ENCODE measurements around the gene TGM6.
A peak's percentile ranks its signal among the peaks of the same experiment; 100 is the strongest.

TGM6 gene

DNA sequence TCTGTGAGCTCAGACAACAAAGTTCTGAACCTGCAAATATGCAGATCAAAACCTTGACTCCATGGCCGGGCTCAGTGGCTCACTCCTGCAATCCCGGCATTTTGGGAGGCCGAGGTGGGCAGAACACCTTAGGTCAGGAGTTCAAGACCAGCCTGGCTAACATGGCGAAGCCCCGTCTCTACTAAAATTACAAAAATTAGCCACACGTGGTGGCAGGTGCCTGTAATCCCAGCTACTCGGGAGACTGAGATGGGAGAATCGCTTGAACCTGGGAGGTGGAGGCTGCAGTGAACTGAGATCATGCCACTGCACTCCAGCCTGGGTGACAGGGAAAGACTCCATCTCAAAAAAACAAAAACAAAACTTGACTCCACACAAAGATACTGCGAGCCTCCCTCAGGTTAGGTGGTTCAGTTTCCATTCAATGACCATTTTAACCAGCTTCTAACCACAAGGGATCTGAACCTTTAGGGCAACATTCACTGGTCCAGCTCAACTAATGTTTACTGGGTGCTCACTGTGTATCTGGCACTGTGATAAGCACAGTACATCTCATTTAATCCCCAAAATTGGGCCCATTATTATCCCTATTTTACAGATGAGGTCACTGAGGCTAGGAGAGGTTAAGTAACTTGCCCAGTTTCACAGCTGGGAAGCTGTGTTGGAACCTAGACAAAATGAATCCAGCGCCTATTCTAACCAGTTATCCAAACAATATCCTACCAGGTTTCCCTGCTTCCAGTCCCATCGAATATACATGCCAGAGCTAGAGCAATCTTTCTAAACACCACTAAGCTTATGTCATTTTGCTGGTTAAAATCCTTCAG is 88.1 kb downstream of the TGM6 start:
- H3K27ac ChIP-seq: peak overlapping the region in 1 of 2 donors; percentile 90
- DNase-seq (ENCODE audit: low spot score): no peak
- H3K4me3 ChIP-seq: peak overlapping the region; percentile 77
- TF ChIP-seq, protein P1, sequence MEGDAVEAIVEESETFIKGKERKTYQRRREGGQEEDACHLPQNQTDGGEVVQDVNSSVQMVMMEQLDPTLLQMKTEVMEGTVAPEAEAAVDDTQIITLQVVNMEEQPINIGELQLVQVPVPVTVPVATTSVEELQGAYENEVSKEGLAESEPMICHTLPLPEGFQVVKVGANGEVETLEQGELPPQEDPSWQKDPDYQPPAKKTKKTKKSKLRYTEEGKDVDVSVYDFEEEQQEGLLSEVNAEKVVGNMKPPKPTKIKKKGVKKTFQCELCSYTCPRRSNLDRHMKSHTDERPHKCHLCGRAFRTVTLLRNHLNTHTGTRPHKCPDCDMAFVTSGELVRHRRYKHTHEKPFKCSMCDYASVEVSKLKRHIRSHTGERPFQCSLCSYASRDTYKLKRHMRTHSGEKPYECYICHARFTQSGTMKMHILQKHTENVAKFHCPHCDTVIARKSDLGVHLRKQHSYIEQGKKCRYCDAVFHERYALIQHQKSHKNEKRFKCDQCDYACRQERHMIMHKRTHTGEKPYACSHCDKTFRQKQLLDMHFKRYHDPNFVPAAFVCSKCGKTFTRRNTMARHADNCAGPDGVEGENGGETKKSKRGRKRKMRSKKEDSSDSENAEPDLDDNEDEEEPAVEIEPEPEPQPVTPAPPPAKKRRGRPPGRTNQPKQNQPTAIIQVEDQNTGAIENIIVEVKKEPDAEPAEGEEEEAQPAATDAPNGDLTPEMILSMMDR (IDR thresholded peaks at IDR 0.05): no peak

DNA sequence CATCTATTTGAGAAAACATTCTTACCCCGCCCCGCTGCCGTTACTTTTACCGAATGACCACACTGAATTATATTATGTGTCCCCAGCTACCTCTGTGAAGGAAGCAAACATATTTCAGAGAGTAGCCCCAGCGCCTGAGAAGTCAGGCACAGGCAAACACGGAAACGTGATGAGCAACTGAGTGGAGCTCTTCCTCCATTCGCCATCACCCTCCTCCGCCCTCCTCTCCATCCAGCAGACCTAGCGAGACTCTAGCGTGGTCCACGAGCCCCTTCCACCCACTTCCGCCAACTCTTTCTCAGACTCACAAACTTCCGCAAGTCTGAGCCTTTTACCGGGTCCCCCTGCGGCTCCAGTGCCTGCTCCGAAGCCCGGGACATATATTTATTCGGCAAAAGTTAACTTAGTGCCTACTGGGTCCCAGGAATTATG is 89.3 kb downstream of the TGM6 start:
- Histone ChIP-seq H3K4me3 (peak overlapping the region; percentile 77), H3K27ac (peak overlapping the region; percentile 90 to 93)
- DNase-seq (ENCODE audit: low spot score): no peak
- TF ChIP-seq, protein P1 (IDR thresholded peaks at IDR 0.05): no peak

DNA sequence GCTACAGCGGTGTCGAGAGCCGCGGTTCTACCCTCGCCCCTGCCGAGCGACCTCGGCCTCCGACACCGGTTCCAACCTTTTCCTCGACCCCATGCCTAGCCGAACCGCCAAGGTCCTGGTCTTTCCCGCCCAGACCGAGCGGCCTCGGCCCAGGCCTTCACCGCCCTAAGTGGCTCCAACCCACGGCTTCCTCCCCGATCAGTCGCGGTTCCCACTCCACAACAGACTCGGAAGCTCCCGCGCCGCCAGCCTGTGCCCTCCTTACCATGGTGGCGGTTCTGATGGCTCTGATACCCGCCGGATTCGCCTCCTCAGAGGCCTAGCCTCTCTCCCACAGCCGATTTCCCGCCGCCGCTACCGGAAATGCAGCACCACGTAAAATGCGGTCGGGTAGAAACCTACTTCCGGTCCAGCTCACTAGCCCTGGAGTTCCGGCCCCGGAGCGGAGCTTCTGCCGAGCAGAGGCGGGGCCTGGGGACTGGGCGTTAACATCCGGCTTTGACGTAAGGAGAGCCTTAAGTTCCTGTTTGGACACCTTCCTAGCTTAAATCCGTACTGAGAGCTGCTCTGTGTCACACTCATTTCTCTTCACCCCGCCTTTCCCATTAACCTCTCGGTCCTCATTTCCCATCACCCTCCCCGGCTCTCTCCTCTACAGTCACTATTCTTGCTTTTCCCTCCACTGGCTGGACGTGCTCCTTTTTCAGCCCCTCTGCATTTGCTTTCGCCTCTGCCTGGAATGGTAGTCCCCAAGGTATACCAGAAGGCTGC is 89.9 kb downstream of the TGM6 start, which contains the start of gene SNRPB:
TSS of gene SNRPB (minus strand) at position 367 of the 771 bp plus-strand sequence. CDS start at position 268, 99 bp downstream.
- peak within 1 kb of the TSS; percentile 90 to 93 for H3K27ac ChIP-seq
- H3K4me3 ChIP-seq: peak within 1 kb of the TSS; percentile 77
- TF ChIP-seq, protein P1 (IDR thresholded peaks at IDR 0.05): no peak
- DNase-seq (ENCODE audit: low spot score): peak; percentile 98

DNA sequence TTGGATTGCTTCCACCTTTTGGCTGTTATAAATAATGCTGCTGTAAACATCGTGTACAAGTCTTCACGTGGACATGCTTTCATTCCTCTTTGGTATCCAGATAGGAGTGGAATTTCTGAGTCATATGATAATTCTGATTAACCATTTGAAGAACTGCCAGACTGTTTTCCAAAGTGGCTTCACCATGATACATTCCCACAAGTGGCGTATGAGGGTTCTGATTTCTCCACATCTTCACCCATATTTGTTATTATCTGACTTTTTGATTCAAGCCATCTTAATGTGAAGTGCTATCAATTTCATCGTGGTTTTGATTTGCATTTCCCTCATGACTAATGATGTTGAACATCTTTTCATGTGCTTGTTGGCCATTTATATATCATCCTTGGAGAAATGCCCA is 92.8 kb downstream of the TGM6 start:
- no peak for DNase-seq (ENCODE audit: low spot score)
- no peak overlapping the region for H3K4me3 ChIP-seq
- TF ChIP-seq, protein P1 (IDR thresholded peaks at IDR 0.05): no peak
- H3K27ac ChIP-seq: no peak overlapping the region

DNA sequence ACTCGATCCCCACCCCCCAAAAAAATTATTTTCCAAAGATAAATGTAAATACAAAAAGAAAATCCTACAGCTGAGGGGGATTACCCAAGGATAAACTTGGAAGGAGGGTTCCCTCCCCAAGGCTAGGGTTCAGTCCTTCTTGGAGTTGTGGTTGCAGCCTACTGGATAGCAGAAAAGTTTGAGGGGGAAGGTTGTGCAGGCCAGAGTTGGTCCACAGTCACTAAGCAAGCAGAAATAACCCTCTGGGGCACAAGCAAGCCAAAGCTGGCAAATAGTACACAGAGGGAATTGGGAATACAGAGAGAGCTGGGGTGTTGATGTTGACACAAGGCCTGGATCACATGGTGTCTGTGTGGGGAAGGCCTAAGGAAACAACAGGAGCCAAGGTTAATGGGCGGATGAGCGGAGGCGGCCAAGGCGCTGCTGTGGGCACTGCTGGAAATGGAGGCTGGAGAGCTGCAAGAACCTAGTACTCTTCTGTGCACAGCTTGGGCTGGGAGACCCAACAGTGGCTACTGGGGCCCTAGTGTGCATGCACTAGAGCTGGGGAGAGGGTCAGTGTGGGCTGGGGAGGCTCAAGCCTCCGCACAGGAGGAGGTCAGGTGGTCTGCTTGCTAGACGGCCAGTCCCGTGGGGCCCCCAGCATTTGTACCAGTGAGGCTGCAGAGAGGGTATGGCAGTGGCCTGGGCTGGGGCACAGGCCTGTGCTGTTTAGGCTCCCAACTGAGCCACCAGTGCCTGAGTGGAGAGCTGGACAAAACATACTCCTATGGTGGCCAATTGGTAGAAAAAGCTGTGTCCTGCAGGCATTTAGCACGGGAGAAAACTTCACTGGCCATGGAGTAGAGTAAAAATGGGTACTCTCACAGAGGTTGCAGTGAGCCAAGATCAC is 95.4 kb downstream of the TGM6 start:
- no peak overlapping the region for H3K27ac ChIP-seq
- H3K4me3 ChIP-seq: no peak overlapping the region
- TF ChIP-seq, protein P1 (IDR thresholded peaks at IDR 0.05): no peak
- no peak for DNase-seq (ENCODE audit: low spot score)

DNA sequence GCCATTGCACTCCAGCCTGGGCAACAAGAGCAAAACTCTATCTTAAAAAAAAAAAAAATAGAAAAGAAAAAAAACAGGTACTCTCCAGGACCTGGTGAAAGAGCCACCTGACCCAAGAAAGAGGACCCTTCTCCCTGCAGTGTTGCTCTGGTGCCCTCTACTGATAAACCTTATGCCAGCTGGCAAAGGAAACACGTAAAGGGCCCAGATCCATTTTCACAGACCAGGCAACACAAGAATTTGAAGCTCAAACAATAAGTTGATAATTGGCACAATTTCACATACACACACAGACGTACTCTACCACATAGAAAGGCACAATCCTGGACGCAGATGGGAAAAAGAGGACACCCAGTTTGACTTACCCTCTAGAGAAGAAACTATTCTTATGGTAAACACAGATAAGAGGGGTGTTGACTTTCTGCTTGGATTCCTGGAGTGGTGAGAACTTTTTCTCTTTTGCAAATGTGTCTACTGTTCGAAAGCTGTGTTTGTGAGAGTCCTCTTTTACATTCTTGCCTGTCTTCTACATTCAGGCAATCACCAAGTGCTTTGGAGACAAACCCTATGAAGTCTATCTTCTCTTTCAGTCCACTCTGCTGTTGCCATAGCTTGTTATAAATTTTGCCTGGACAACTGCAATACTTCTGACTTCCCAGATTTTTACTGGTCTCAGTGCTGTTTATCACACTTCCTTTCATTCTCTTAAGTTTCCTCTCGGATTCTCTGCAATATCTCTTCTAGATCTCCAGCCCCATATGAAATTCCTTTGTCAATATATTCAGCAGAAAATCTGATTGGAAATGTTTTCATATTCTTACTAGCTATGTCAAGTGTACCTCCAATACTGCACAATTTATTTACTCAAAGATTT is 96.3 kb downstream of the TGM6 start:
- DNase-seq (ENCODE audit: low spot score): no peak
- TF ChIP-seq, protein P1 (IDR thresholded peaks at IDR 0.05): no peak
- no peak overlapping the region for H3K27ac ChIP-seq
- no peak overlapping the region for H3K4me3 ChIP-seq
